Esophagus muscularis mucosa (tissue), 3 donors: Measurements from ENCODE around the gene VARS2.

Experiments used
- CTCF ChIP-seq, 3 experiments: fragments of 200-600 bp in 2 of 3; fragments of 450-650 bp in 1 of 3; sonication (generic) in 2 of 3; IDR thresholded peaks; one replicate each; pipeline ENCODE4 v1.5.1; 2017 to 2019; ENCODE audit warnings: antibody characterized with exemption in 3 of 3, mild to moderate bottlenecking in 2 of 3, moderate library complexity in 1 of 3
- POLR2A ChIP-seq: fragments of 450-650 bp; IDR thresholded peaks from one replicate; pipeline ENCODE4 v1.6.1; 2017; ENCODE audit warnings: antibody characterized with exemption, moderate library complexity, mild to moderate bottlenecking, low read depth

- TF ChIP-seq POLR2A (no peak), CTCF (IDR thresholded peaks at IDR 0.05) (no peak)
These were observed 58.8 kb downstream of the VARS2 start for GRCh38 chr6:30972816-30973215.
